ENCODE data around the gene FKBP2. TPM values are rescaled to one million over a fixed set of nuclear protein-coding genes. Genes with fewer than 3 reads are reported as not detected.

FKBP2 gene
- total RNA-seq, 1 experiment from 2014 or later, result 41.0 TPM

DNA sequence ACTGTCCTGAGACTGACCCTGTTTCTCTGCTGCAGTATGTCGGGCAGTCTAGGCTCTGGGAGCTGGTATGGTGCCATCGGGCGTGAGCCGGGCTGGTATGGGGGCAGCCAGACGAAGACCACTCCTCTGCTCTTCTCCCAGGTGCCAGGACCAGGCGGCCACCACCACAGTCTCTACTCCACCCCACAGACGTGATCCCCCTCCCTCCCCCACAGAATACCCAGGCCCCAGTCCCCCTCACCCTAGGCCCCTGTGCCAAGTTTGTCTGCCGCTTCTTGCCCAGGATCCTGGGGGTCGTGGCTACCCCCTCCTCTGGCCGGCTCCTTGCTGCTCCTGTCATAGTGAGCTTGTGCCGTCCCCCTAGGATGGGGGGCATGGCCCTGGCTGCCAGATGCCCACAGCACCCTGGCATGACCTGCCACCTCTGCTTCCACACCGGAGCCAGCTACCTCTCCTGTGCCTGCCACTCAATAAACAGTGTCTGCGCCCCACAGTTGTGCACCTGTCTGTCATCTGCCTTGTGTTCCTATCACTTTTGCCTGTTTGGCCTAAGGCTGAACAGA is 48.2 kb downstream of the FKBP2 start:
- no peak overlapping the region for H2AFZ ChIP-seq (ENCODE audit: low read length)
- H3K4me1 Mint-ChIP-seq, result peaks cover 12 to 15% of the 10 kb centered on the region in 2 experiments
- no peak overlapping the region for H2BK5ac ChIP-seq (ENCODE audit: insufficient read length, low read length)
- no peaks in the 10 kb centered on the region for H4K20me1 ChIP-seq (ENCODE audit: control insufficient read depth, insufficient read depth, insufficient read length)
- H3K18ac ChIP-seq (ENCODE audit: insufficient read length, low read depth, low read length), result no peak overlapping the region
- no peak overlapping the region for H3K27ac ChIP-seq (ENCODE audit: insufficient read length, low read depth, low read length)
- no peak overlapping the region for H2BK120ac ChIP-seq (ENCODE audit: low read depth, low read length, poor library complexity, severe bottlenecking)
- no peak overlapping the region for H3K4ac ChIP-seq (ENCODE audit: low read depth, low read length)
- H2BK12ac ChIP-seq (ENCODE audit: insufficient read length, low read depth, low read length), result no peak overlapping the region
- no peaks in the 10 kb centered on the region for H3K9me3 ChIP-seq (ENCODE audit: control insufficient read depth, low read depth, low read length)
- no peak overlapping the region for H2AK5ac ChIP-seq (ENCODE audit: insufficient read length, low read length)
- H3K23me2 ChIP-seq (ENCODE audit: insufficient read length, low read depth, low read length, poor library complexity, severe bottlenecking), result peaks cover 15% of the 10 kb centered on the region
- no peak overlapping the region for H3K9ac ChIP-seq (ENCODE audit: extremely low read depth, insufficient read length, low read length)
- no peak overlapping the region for H4K5ac ChIP-seq (ENCODE audit: insufficient read length, low read depth, low read length)
- peaks cover 39% of the 10 kb centered on the region for H3K27me3 ChIP-seq (ENCODE audit: insufficient read depth, low read length)
- H3K56ac ChIP-seq (ENCODE audit: insufficient read length, low read depth, low read length), result no peak overlapping the region
- H3K79me1 ChIP-seq (ENCODE audit: insufficient read depth, low read depth, low read length, poor library complexity, severe bottlenecking), result no peaks in the 10 kb centered on the region
- H4K91ac ChIP-seq (ENCODE audit: insufficient read length, low read depth, low read length), result no peak overlapping the region
- no peak overlapping the region for H3K23ac ChIP-seq (ENCODE audit: insufficient read length, low read depth, low read length)
- no peak overlapping the region for H2BK20ac ChIP-seq (ENCODE audit: low read depth, low read length, poor library complexity, severe bottlenecking)
- TF ChIP-seq, protein P1, sequence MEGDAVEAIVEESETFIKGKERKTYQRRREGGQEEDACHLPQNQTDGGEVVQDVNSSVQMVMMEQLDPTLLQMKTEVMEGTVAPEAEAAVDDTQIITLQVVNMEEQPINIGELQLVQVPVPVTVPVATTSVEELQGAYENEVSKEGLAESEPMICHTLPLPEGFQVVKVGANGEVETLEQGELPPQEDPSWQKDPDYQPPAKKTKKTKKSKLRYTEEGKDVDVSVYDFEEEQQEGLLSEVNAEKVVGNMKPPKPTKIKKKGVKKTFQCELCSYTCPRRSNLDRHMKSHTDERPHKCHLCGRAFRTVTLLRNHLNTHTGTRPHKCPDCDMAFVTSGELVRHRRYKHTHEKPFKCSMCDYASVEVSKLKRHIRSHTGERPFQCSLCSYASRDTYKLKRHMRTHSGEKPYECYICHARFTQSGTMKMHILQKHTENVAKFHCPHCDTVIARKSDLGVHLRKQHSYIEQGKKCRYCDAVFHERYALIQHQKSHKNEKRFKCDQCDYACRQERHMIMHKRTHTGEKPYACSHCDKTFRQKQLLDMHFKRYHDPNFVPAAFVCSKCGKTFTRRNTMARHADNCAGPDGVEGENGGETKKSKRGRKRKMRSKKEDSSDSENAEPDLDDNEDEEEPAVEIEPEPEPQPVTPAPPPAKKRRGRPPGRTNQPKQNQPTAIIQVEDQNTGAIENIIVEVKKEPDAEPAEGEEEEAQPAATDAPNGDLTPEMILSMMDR (conservative IDR thresholded peaks at IDR 0.05), result no peak
- no peaks in the 10 kb centered on the region for H3K4me1 ChIP-seq (ENCODE audit: insufficient read depth, low read length)
- no peak overlapping the region for H3K4me3 Mint-ChIP-seq
- peaks cover 0 to 2% (median 0%) of the 10 kb centered on the region in 3 experiments; a peak in 3 of 7 replicates for H3K36me3 Mint-ChIP-seq (ENCODE audit: insufficient read depth in 1 of 3, low read depth in 3 of 3)
- no peak overlapping the region for H3K27ac Mint-ChIP-seq
- no peaks in the 10 kb centered on the region for H3K79me2 ChIP-seq (ENCODE audit: insufficient read depth, low read length)
- no peak overlapping the region for H2BK15ac ChIP-seq (ENCODE audit: low read depth, low read length)
- H3T11ph ChIP-seq (ENCODE audit: low read length), result no peak overlapping the region
- DNase-seq, result no peak
- H4K8ac ChIP-seq (replicated peaks; ENCODE audit: insufficient read length, low read depth, low read length), result no peak overlapping the region
- H3K14ac ChIP-seq (ENCODE audit: insufficient read depth, low read length), result no peak overlapping the region
- no peak overlapping the region for H3K4me2 ChIP-seq (ENCODE audit: insufficient read depth, insufficient read length, low read length)
- peaks cover 52% of the 10 kb centered on the region for H3K27me3 Mint-ChIP-seq (ENCODE audit: low read depth)
- no CpG with 5 or more reads among the region's 13 CpGs for WGBS (ENCODE audit: extremely low coverage, insufficient read length, low lambda C conversion rate)
- H3K9me3 Mint-ChIP-seq, result no peaks in the 10 kb centered on the region; a peak in 2 of 5 replicates
